B cell (primary cell): ENCODE results near the gene PHF23. TPM values are rescaled to one million over a fixed set of nuclear protein-coding genes. Genes with fewer than 3 reads are reported as not detected.

ENCODE experiments used
- ATAC-seq: fragments of 200-7000 bp; cut with Tn5 transposase; one replicate; pipeline ENCODE4 v1.10.0; 2021; ENCODE audit warnings: low read depth, mild to moderate bottlenecking, moderate number of reproducible peaks, moderate library complexity
- CTCF ChIA-PET: fragments of 350-600 bp; sonication (Branson Sonifier 250); formaldehyde crosslinking; loops from one replicate; lab custom pipeline; 2021; ENCODE audit warnings: antibody characterized with exemption, inconsistent platforms; lab: Charles Lee
- POLR2A ChIA-PET: fragments of 350-600 bp; sonication (Branson Sonifier 250); formaldehyde crosslinking; loops from one replicate; lab custom pipeline; 2021; ENCODE audit warnings: antibody characterized with exemption; lab: Charles Lee
- DNase-seq: peaks from one replicate; pipeline ENCODE4 v3.0.0; 2013
- H2AFZ ChIP-seq: 2 replicates; pipeline ENCODE4 v1.6.1; 2012; ENCODE audit warnings: mild to moderate bottlenecking, low read depth, low read length; ENCODE audit not compliant: insufficient read depth, poor library complexity, severe bottlenecking
- H3K27ac ChIP-seq, 2 donors: 1 replicate in 1 of 2; 2 replicates in 1 of 2; pipeline ENCODE4 v1.5.1; 2012 to 2013; ENCODE audit warnings: low read length in 2 of 2, mild to moderate bottlenecking in 2 of 2, moderate library complexity in 1 of 2
- H3K27me3 ChIP-seq, 4 experiments: fragments of 200-600 bp in 1 of 4; sonication (generic) in 1 of 4; replicated peaks in 1 of 4; 1 replicate in 2 of 4; 2 replicates in 2 of 4; pipeline versions ENCODE4 v1.6.1 to v1.7.0; 2013 to 2016; ENCODE audit warnings: low read length in 3 of 4, mild to moderate bottlenecking in 2 of 4, mixed read lengths in 1 of 4, moderate library complexity in 1 of 4; ENCODE audit not compliant: insufficient read depth in 4 of 4, control insufficient read depth in 3 of 4; ENCODE audit errors: control extremely low read depth in 1 of 4
- H3K36me3 ChIP-seq, 2 experiments: replicated peaks in 1 of 2; 1 replicate in 1 of 2; 2 replicates in 1 of 2; pipeline versions ENCODE4 v1.6.1 to v1.7.1; 2013; ENCODE audit warnings: low read length in 1 of 2; ENCODE audit not compliant: insufficient read depth in 2 of 2, control insufficient read depth in 1 of 2; ENCODE audit errors: control extremely low read depth in 1 of 2, extremely low read depth in 1 of 2
- H3K4me1 ChIP-seq, 2 donors: fragments of 200-600 bp in 1 of 2; sonication (generic) in 1 of 2; 1 replicate in 1 of 2; 2 replicates in 1 of 2; pipeline versions ENCODE4 v1.5.1 to v1.6.1; 2013 to 2017; ENCODE audit warnings: low read length in 2 of 2; ENCODE audit not compliant: control insufficient read depth in 2 of 2, insufficient read depth in 2 of 2
- H3K4me2 ChIP-seq: replicated peaks from 2 replicates; pipeline ENCODE3; 2012; ENCODE audit warnings: mild to moderate bottlenecking, low read depth, low read length; ENCODE audit not compliant: poor library complexity, severe bottlenecking
- H3K4me3 ChIP-seq, 5 experiments: fragments of 200-600 bp in 1 of 5; sonication (generic) in 1 of 5; 1 replicate in 3 of 5; 2 replicates in 2 of 5; pipeline versions ENCODE4 v1.5.1 to v1.7.0; 2011 to 2016; ENCODE audit warnings: low read length in 4 of 5, mild to moderate bottlenecking in 4 of 5, low read depth in 2 of 5, control low read depth in 1 of 5, moderate library complexity in 1 of 5; ENCODE audit not compliant: insufficient read depth in 1 of 5; ENCODE audit errors: control extremely low read depth in 1 of 5, extremely low read depth in 1 of 5
- H3K79me2 ChIP-seq: fragments of 200-600 bp; sonication (generic); one replicate; pipeline ENCODE4 v1.6.0; 2016; ENCODE audit warnings: low read length; ENCODE audit not compliant: control insufficient read depth, insufficient read depth
- H3K9ac ChIP-seq: fragments of 200-600 bp; sonication (generic); 2 replicates; pipeline ENCODE4 v1.6.1; 2017; ENCODE audit warnings: mild to moderate bottlenecking, low read length, moderate library complexity
- H3K9me3 ChIP-seq, 3 donors: one replicate each; pipeline versions ENCODE4 v1.6.1 to v1.7.1; 2013; ENCODE audit warnings: low read length in 2 of 3; ENCODE audit not compliant: control insufficient read depth in 2 of 3, insufficient read depth in 1 of 3; ENCODE audit errors: control extremely low read depth in 1 of 3
- H4K20me1 ChIP-seq: 2 replicates; pipeline ENCODE4 v1.6.0; 2012; ENCODE audit warnings: mild to moderate bottlenecking, low read length; ENCODE audit not compliant: insufficient read depth, control insufficient read depth, poor library complexity, severe bottlenecking
- H3K27ac Mint-ChIP-seq: one replicate; pipeline ENCODE4 v1.8.0; 2021; ENCODE audit warnings: mixed read lengths
- H3K27me3 Mint-ChIP-seq: one replicate; pipeline ENCODE4 v1.8.0; 2021; ENCODE audit warnings: mixed read lengths
- H3K4me1 Mint-ChIP-seq: one replicate; pipeline ENCODE4 v1.8.0; 2021; ENCODE audit warnings: mixed read lengths
- H3K4me3 Mint-ChIP-seq: one replicate; pipeline ENCODE4 v1.8.0; 2021; ENCODE audit warnings: mixed read lengths
- H3K9me3 Mint-ChIP-seq: one replicate; pipeline ENCODE4 v1.8.0; 2022; ENCODE audit warnings: mixed read lengths; ENCODE audit not compliant: insufficient read depth
- EZH2 ChIP-seq: IDR thresholded peaks from 2 replicates; pipeline ENCODE4 v1.6.1; 2012; ENCODE audit warnings: borderline replicate concordance, low read depth, mild to moderate bottlenecking, moderate library complexity, low read length; ENCODE audit not compliant: insufficient read depth, poor library complexity, severe bottlenecking
- WGBS: methylation state at CpG from one replicate; pipeline ENCODE4 v1.1.5; 2013; ENCODE audit warnings: missing lambda C conversion rate; ENCODE audit not compliant: insufficient coverage; 5-methylcytosine and 5-hydroxymethylcytosine counted together
- intact Hi-C: fragments of 100-400 bp; cut with micrococcal nuclease; formaldehyde crosslinking; loops from one replicate; pipeline ENCODE4 v1.10.0; 2022
- polyA minus RNA-seq: library from RNA; depleted of rRNA, polyadenylated mRNA; stranded (reverse); fragments of >200 nt; gene quantifications from 2 replicates; pipeline ENCODE4 v1.2.3, GENCODE V29; 2012
- polyA plus RNA-seq: library from polyadenylated mRNA; depleted of rRNA; stranded (reverse); fragments of >200 nt; gene quantifications from 2 replicates; pipeline ENCODE4 v1.2.3, GENCODE V29; 2012
- total RNA-seq, 2 donors: library from RNA; stranded (reverse); fragments of 120-200 nt in 1 of 2; gene quantifications; 1 replicate in 1 of 2; 2 replicates in 1 of 2; pipeline versions ENCODE4 v1.2.3 to v1.2.4, GENCODE V29; 2013 to 2022
- TF ChIP-seq, protein P1 (sequence below): fragments of 200-600 bp; IDR thresholded peaks from one replicate; pipeline ENCODE4 v1.8.0; 2022; ENCODE audit warnings: antibody characterized with exemption, mild to moderate bottlenecking

The PHF23 gene
- total RNA-seq (42.3 and 45.8 TPM in 2 replicates), polyA plus RNA-seq (15.7 and 17.6 TPM in 2 replicates), polyA minus RNA-seq (28.1 and 39.5 TPM in 2 replicates)
- 42.6 TPM for total RNA-seq (2013)

DNA sequence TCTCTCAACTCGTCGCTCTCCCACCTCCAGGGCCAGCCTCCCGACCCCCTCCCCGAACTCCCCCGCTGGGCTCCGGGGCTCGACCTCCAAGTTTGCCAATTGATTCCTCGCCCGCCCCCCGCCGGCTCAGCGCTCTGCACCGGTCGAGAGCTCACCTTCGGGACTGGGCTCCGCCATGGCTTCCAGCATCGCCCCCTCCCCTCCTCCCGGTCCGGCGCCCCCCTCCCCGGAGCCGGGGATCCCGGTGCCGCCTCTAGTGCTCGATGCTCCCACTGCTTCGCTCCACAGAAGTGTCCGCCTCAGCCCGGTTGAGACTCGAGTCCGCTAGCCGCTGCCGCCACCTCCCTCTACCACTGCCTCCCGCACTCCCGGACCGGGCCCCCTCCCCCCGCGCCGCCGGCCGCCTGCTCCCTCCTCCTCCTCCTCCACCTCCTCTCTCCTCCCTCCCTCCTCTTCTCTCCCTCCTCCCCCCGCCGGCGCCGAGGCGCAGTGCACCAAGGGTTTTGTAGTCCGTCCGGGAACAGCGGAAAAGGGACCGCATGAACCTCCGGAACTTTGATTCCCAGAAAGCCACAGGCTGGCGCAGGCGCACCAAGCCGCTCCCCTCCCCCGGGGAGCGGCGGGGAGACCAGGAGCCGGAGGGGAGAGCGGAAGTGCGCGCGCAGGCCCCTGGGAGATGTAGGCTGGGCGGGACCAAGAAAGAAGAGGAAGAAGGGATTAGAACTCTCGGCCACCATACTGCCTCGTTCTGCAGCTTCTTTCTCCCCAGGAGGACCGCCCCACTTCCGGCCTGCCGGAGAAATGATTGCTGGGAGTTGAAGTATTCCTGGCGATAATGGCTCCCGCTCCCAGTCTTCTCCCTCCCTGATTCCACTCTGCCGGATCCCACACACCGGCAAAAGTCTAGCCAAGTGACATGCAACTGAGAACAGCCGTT lies at the start of gene PHF23:
TSS of gene PHF23 (minus strand) at position 367 of the 937 bp plus-strand sequence. CDS start at position 189, 178 bp downstream.
- Mint-ChIP-seq H3K27ac (peak within 1 kb of the TSS; percentile 100), H3K4me3 (peak within 1 kb of the TSS; percentile 98), H3K9me3 (no peaks in the 10 kb centered on the region), H3K27me3 (no peaks in the 10 kb centered on the region), H3K4me1 (peaks cover 61% of the 10 kb centered on the region)
- ChIA-PET POLR2A (interaction anchor here (0.6 to 13.1 kb wide), 8 partner anchors 11 to 1008 kb away, joined by 3 to 157 read pairs (median 4); partner anchors contain the start of genes ACADVL, CTC1, CTDNEP1 and DLG4), CTCF (interaction anchor here (0.5 to 5.0 kb wide), 5 partner anchors 10 to 373 kb away, joined by 3 to 36 read pairs (median 5); partner anchors contain the start of genes ACADVL, CTDNEP1, DLG4 and ELP5)
- H3K4me1 ChIP-seq, result peaks cover 42 to 49% of the 10 kb centered on the region in 2 donors
- peak within 1 kb of the TSS; percentile 79 for H3K4me2 ChIP-seq
- peaks cover 22% of the 10 kb centered on the region for H4K20me1 ChIP-seq
- intact Hi-C loops, result loop anchor here (1.0 to 5.0 kb wide), 7 partner anchors 20 to 447 kb away; partner anchors contain the start of genes ACADVL, DLG4, EIF5A and SENP3
- peak within 1 kb of the TSS; percentile 94 for H3K9ac ChIP-seq
- under 1% methylated on average over 53 of the region's 72 CpGs for WGBS
- peak within 1 kb of the TSS; percentile 74 to 97 (median 75) for H3K4me3 ChIP-seq
- peak; percentile 64 for ATAC-seq
- peak within 1 kb of the TSS; percentile 55 to 97 for H3K27ac ChIP-seq
- peaks cover 42% of the 10 kb centered on the region for H3K79me2 ChIP-seq
- H3K36me3 ChIP-seq, result peaks cover 0 to 27% of the 10 kb centered on the region in 2 experiments
- peak; percentile 98 for DNase-seq
- no peaks in the 10 kb centered on the region for H3K27me3 ChIP-seq
- no peaks in the 10 kb centered on the region for H3K9me3 ChIP-seq
- peak within 1 kb of the TSS; percentile 65 for H2AFZ ChIP-seq
- no peak for TF ChIP-seq EZH2
- TF ChIP-seq, protein P1, sequence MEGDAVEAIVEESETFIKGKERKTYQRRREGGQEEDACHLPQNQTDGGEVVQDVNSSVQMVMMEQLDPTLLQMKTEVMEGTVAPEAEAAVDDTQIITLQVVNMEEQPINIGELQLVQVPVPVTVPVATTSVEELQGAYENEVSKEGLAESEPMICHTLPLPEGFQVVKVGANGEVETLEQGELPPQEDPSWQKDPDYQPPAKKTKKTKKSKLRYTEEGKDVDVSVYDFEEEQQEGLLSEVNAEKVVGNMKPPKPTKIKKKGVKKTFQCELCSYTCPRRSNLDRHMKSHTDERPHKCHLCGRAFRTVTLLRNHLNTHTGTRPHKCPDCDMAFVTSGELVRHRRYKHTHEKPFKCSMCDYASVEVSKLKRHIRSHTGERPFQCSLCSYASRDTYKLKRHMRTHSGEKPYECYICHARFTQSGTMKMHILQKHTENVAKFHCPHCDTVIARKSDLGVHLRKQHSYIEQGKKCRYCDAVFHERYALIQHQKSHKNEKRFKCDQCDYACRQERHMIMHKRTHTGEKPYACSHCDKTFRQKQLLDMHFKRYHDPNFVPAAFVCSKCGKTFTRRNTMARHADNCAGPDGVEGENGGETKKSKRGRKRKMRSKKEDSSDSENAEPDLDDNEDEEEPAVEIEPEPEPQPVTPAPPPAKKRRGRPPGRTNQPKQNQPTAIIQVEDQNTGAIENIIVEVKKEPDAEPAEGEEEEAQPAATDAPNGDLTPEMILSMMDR, result no peak
